Measurements from ENCODE around the gene NR1H4.
"Not testable (repeated sequence)": the region's sequence is repeated elsewhere in the genome, so short reads cannot be mapped to it uniquely, and the experiment has no call there.

Gene NR1H4

DNA sequence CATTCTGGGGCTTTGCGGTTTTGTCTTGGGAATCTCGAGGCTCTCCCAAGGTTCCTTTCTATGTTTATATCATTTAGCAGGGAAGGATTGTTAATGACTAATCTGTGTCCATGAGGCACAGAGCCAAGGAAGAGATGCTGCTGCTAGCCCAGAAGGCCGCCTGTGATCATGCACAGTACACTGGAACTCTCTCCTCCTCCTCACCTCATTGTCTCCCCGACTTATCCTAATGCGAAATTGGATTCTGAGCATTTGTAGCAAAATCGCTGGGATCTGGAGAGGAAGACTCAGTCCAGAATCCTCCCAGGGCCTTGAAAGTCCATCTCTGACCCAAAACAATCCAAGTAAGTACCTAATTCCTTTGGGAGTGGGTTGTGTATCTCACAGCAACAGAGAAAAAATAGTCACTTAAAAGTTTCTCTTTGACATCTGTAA is at the start of gene NR1H4:
Gene NR1H4, plus strand, starts transcription at position 151 of the 435 bp plus-strand sequence. CDS start 19,458 bp downstream, outside the sequence.
- DNase-seq = no peak

DNA sequence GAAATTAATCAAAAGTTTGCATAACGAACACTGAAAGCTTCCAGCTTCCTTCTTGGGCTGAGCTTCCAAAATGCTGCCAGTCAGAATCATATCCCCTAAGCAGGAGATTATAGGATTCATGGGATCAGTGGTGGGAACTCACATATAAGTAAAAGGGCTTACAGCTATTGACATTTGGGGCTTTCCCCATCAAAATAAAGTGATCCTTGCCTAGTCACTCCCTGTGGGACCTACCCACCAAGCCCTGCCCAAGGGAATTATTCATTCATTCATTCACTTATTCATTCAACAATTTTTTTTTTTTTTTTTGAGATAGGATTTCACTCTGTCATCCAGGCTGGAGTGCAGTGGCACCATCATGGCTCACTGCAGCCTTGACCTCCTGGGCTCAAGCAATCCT is 47.5 kb upstream of the NR1H4 start:
- no peak for DNase-seq

DNA sequence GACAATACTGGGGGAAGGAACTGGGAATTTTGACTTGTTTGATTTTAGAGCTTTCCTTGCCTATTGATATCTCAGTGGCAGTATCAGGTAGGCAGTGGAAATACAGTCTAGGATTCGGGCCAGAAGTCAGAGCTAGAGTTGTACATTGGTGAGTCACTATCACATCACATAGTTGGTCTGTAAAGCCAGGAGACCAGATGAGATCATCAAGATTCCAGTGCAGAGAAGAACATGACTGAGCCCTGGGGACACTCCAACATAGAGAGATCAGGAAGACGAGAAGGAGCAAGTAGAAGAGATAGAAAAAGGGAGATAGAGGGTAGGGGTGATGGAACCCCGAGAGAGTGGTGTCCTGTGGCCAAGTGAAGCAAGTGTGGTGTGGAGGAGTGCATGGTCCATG is 46.6 kb upstream of the NR1H4 start:
- DNase-seq = no peak

DNA sequence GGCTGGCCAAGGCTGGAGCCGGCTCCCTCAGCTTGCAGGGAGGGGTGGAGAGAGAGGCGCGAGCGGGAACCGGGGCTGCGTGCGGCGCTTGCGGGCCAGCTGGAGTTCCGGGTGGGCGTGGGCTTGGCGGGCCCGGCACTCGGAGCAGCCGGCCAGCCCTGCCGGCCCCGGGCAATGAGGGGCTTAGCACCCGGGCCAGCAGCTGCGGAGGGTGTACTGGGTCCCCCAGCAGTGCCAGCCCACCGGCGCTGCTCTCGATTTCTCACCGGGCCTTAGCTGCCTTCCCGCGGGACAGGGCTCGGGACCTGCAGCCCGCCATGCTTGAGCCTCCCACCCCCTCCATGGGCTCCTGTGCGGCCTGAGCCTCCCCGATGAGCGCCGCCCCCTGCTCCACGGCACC is 43.4 kb upstream of the NR1H4 start:
- DNase-seq = not testable (repeated sequence)

DNA sequence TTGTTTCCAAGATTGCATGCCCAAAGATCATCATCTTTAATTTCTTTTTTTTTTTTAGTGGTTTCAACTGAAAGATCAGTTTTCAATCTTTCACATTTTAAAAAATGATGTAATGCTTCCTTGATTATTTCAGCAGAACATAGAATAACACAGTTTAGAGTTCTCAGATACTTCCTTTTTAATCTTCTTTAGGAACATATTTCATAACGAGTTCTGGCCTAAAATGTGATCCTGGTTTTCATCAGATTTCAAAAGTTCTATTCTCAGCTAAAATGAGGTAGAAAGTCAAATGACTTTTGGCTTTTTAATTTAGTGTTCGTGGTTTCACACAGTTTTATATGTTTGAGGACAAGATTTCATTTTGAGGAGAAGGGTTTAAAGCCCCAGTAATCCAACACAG is 40.0 kb upstream of the NR1H4 start:
- no peak for DNase-seq

DNA sequence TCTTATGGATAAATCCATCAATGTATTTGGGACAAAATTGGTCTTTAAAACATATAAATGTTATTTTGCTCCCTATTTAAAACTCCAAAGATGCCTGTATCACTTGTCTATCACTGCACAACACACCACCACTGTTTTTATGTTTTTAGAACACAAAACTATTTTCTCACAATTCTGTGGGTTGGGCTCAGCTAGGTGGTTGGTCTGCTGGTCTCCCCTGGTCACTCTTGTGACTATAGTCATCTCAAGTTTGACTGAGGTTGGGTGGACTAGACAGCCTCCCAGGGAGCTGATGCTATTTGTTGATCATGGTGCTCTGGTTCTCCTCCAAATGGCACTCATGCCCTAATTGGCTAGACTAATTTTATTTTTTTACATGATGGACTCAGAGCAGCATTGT is 39.5 kb upstream of the NR1H4 start:
- DNase-seq = no peak

DNA sequence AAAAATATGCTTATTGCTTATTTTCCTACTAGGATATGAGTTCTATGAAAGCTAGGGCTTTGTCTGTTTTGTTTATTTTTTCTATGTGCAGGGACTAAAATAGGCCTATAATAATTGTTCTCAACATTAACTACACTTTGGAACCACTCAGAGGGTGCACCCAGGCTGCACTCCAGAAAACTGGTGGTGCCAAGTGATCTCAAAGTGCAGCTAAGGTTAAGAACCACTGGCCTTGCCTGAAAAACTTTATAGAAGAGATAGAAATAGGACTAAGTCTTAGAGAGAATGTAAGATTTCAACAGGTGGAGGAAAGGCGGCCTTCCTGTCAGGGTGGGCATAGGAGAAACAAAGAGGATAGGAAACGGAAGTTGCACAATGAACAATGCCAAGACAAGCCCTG is 37.7 kb upstream of the NR1H4 start:
- DNase-seq = no peak

DNA sequence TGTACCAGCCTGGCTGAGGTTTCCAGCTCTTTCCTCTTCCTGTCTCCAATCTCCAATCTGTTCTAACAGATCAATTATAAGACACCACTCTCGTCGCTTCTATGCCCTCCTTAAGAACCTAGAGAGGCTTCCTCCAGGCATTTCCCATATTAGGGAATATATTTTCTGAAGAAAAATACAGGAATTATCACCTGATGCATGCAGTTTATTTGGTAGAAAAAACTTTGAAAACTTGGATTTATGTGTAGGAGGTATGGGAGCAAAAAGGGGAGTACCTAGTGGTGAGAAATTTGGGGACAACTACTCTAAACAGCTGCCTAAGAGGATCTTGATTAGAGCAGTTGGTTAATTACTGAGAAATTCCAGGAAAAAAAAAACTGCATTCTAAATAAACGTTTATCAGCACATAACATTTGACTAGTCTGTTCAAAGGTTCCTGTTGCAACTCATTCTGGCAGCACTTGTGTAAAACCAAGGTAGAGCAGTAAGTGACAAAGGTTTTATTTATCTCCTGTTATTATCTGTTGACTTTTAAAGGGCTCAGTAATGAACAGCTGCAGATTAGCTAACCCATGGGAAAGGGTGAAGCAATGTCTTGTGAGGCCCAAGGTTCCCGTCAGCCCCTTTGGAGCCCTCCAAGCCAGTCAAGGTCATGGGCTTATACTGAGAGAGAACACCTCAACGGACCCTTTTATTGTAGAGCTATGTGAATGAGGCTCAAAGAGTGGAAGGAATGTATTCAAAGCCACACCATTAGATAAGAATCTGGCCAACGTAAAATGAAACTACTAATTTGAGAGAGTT is 36.4 kb upstream of the NR1H4 start:
- DNase-seq = no peak

DNA sequence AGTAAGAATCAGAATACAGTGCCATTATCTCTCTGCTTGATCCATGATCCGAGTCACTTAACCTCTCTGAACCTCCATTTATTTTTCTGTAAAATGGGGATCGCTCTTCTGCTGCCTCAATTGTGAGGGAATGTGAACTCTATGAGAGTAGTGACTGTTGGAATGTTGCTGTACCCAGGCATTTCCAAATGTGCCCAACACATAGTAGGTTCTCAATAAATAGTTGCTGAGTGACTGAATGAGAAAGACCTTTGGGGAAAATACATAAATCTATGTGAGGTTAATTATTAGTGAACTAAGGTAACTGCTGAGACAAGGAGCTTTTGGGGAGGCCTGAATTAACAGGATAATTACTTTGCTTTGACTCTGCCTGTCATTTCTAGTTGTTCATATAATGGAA is 33.9 kb upstream of the NR1H4 start:
- no peak for DNase-seq

DNA sequence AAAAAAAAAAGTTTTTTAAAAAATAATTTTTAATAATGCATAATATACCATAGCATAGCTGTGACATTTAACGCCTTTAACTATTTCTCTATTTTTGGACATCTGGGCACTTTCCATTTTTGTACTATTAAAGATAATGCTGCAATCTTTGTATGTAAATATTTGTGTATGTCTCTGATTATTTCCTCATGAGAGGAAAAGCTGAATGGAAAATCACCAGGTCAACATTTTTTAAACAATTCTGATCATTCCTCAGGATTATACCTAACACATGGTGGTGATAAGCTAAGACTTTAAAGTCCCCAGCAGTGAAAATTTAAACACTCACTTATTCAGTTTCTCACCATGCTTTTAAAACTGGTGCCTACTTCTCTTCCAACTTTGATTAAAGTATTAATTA is 31.3 kb upstream of the NR1H4 start:
- DNase-seq = no peak

DNA sequence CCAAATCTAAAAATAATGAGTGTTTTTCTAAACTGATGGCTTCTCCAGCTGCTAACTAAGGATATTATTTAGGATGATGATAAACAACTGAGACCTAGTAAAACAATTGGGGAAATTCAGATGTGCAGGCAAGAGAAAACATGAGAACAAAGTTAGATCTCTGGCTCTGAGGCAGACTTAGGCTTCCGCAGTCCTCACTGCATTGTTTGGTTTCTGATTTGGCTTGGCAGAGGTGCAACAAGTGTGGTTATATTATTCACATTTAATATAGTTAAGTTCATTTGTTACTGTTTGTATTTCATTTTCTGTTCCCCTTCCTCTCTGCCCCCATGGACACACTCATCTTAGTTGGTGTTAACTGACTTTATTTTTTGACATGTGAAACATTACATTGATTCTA is 30.2 kb upstream of the NR1H4 start:
- no peak for DNase-seq

DNA sequence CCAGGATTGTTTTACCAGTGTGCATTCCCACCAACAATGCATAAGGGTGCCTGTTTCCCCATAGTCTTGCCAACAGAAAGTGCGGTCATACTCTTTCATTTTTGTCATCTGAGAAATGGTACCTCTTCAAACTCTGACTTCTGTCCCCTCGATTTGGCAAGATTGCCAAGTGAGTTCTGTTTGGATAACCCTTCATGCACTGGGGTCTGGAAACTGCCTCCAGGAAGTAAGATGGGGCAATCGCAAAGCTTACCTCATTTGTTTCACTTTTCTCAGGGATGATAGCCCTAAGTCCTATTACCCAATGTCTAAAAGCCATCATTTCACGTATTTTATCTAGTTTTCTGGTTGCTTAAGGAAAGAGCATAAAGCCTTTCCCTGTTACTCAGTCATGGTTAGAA is 28.6 kb upstream of the NR1H4 start:
- DNase-seq = no peak

DNA sequence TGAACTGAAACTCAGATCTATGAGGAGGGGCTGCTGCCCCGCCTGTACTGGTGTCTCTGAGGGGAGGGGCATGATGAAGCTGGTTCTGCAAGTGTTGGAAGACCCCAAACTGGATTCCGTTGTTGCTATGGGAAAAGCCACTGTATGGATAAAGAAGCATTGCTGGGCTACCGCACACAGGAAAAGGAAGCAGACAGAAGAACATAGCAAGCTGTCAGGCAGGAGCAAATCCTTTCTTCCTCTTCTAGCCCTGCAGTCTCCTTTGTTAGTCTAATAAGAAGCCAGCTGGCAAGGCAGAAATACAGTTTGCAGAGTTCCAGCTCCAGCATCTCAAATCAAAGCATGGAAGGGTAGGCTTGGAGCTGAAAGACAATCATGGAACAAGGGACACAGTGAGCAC is 26.3 kb upstream of the NR1H4 start:
- no peak for DNase-seq

DNA sequence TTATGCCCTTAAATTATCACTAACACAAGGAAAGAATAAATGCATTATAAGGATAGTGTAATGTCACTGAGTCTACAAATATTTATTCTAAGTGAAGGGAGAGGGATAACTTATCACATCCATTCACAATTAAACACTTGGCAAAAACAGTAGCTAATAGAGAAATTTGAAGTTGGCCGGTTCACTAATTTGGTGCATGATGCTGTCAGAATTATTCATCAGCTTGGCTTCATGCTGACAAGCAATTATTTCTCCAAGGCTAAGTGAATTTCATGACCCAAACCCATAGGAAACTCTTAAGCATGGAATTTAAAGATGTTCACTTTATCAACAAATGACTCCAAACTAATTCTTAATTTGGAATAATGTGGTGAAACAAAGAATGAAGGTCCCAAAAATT is 25.0 kb upstream of the NR1H4 start:
- DNase-seq = no peak

DNA sequence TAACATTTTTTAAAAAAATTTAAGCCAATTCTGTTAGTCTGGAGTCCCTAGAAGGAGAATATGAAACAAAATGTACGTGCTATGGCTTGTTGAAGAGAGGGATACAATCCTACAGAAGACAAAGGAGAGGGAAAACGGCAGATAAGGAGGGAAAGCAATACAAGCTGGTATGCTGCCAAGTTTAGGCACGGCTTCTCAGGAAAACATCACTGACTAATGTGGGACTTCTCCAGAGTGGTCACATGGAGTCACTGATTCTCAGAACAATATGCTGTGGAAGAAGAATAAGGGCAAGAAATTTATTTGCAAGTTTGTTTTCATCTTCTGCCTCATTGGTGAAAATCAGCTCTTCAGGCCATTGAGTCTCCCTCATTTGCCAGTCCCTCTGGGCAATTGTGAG is 22.9 kb upstream of the NR1H4 start:
- DNase-seq = no peak

DNA sequence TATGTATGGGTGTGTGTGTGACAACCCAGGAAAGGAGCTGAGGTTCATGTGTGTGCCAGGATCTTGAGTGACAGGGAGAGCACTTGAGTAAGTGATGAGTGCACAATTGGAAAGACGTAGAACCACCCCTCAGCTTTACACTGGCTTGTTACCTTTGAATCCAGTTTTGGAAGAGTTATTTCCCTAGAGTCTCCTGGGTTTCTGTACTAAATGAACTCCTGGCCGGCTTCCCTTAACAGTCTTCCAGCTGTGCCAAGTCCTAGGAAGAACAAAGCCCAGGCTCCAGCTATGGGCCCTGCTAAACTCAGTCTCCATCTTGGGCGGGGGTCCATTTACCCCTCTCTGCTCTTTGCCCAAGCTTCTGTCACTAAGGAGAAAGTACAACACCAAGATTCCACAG is 19.7 kb upstream of the NR1H4 start:
- no peak for DNase-seq

DNA sequence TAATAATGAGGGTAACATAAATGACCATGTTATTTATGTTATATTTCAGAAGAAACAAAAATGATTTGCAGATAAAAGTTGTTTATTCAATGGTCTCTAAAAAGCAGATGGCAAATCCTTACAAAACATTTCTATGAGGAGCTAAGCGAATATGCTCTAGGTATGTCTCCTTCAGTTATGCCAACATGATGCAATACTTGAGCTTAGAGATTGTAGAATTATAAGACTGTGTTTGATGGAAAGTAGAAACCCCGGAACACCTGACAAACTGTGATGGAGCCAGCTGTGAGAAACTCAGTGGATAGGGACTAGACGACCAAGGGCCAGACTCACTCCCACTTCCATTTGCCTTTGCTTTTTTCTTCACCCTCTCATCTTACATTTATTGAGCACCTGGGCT is 17.8 kb upstream of the NR1H4 start:
- no peak for DNase-seq

DNA sequence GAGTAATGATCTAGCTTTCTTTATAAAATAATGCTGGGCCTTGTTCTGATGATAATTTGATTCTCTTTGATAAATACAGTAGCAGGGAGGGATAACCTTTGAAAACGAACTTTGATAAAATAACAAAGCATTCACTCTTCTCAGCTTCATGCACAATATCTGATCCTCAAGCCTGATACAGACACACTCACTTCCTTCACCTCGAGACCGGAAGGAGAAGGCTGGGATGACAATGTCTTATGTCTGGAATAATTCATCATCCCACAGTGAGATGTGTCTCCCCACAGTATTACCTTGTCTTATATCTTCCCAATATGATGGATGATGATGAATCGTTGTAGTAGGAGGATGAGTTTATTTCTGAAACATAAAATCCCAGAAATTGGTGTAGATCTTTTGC is 15.5 kb upstream of the NR1H4 start:
- DNase-seq = no peak

DNA sequence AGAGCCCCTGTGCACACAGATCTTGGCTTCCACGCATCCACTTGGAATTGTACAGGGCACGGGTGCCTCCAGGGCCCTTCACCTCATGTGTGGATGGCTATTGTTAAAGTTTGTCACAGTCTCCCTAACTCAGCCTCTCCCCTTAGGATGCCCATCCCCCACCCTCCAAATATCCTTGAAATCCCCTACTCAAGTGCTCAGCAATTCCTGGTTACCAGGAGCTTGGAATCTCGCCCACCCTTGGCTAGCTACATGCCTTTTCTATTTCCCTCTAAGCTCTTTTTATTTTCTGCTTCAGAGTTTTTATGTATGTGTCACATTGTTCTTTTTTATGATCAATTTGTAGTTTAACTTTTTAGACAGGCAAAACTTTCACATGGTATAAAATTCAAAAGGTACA is 13.0 kb upstream of the NR1H4 start:
- no peak for DNase-seq

DNA sequence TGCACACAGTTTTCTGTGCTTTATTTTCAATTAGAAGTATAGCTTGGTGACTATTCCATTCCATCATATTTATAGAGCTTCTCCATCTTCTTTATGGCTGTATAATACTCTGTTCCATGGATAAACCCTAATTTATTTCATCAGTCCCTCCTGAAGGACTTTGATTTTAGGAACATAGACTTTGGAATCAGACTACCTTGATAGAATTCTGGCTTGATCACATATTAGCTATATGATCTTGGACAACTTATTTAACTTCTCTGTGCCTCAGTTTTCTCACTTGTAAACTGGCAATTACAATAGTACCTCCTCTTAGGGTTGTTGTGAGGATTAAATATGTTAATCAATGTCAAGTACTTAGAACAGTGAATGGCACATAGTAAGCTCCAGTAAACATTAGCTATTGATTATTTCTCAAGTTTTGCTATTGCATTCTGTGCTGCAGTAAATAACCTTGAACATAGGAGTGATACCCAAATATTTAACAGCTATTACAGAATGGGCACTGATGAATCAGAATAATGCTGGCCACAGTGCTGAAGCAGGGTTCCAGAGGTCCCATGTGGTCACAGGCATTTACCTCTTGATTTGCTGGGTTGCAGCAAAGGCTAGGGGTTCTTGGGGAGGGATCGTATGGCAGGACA is 12.2 kb upstream of the NR1H4 start:
- no peak for DNase-seq

DNA sequence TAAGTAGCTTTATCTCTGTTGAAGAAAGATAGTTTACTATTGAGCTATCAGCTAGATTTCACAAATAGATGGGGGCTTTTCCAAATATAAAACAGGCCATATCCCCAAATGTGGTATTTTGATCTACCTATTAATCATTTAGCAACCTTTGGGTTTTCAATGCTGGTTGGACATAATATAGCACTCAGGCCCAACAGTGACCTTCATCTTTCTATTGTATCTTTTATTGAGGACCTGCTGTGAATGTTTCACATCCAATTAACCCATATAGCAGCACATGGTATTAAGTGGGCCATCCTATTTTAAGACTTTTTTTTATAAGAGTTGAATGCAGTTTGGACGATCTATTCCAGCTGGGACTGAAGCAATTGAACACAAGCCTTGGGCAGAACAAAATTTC is 10.0 kb upstream of the NR1H4 start:
- no peak for DNase-seq

DNA sequence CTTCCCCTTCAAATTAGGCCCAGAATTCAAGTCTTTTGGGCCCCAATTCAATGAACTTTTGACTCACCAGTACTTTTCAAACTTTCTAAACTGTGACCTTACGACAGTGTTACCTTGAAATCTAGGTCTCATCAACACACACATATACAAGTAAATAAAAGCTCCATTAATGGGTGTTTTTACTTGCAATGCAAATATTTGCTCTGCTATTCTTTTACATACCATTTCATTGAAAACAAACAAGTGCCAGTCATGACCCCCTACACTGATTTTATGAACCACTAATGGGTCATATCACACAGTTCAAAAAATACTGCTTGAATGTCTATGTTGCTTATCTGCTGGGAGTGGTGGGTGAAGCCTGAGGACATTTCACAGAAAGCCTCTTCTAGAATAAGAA is 9.1 kb upstream of the NR1H4 start:
- no peak for DNase-seq

DNA sequence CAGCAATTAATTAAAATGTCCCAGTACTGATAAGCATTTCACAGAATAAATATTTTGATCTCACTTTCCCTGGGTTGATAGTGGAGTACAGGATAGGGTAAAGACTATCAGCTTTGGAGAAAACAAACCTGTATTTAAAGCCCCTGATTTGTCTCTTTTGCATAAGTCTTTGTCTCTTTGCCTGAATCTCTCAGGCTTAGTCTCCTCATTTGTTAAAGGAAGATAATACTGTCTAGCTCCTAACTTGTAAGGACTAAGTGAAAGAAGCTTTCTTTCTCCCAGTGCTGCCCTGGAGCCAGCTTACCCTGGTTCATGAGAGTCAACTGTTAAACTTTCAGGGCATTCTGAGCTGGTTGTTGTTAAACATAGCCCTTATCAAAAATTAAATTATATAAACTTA is 5.5 kb upstream of the NR1H4 start:
- DNase-seq = no peak

DNA sequence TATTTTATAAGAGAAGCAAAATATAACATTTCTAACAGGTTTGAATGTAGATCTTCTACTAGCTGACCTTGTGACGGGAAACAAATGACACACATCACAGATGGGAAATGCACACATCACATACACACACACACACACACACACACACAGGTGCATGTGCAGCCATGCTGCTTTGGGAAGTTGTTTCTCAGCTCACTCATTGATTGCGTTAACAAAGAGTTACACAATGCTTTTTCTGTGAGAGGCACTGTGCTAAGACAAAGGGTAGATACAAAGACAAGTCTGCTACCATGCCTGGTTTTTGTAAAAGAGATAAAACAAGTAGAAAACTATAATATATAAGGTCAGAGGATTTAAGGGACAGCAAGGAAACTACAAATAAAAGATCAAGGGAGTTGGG is 1.3 kb upstream of the NR1H4 start:
- no peak for DNase-seq
